Smooth muscle cell (in vitro differentiated cells): ENCODE data around the gene DPT. TPM values are rescaled to one million over a fixed set of nuclear protein-coding genes. Genes with fewer than 3 reads are reported as not detected.

Source experiments
- DNase-seq: peaks from one replicate; lab custom pipeline; 2025; ENCODE audit not compliant: unreplicated experiment; lab: John Stamatoyannopoulos, UW
- H2AFZ ChIP-seq: fragments of 200-600 bp; sonication (generic); 2 replicates; pipeline ENCODE4 v1.6.0; 2016; ENCODE audit warnings: antibody characterized with exemption, low read depth, mild to moderate bottlenecking
- H3F3A ChIP-seq: fragments of 200-600 bp; sonication (generic); 2 replicates; pipeline ENCODE4 v1.6.0; 2017; ENCODE audit warnings: antibody characterized with exemption, low read depth
- H3K27ac ChIP-seq: fragments of 200-600 bp; sonication (generic); 2 replicates; pipeline ENCODE4 v1.5.1; 2016; ENCODE audit warnings: low read depth, mild to moderate bottlenecking
- H3K27me3 ChIP-seq: fragments of 200-600 bp; sonication (generic); 2 replicates; pipeline ENCODE4 v1.6.1; 2016; ENCODE audit warnings: low read depth, mild to moderate bottlenecking
- H3K36me3 ChIP-seq: fragments of 200-600 bp; sonication (generic); 2 replicates; pipeline ENCODE4 v1.5.1; 2016; ENCODE audit warnings: low read depth
- H3K4me1 ChIP-seq: fragments of 200-600 bp; sonication (generic); 2 replicates; pipeline ENCODE4 v1.5.1; 2016; ENCODE audit warnings: low read depth
- H3K4me2 ChIP-seq: fragments of 200-600 bp; sonication (generic); 2 replicates; pipeline ENCODE4 v1.6.0; 2016; ENCODE audit warnings: mild to moderate bottlenecking
- H3K4me3 ChIP-seq: fragments of 200-600 bp; sonication (generic); 2 replicates; pipeline ENCODE4 v1.5.1; 2016; ENCODE audit warnings: mild to moderate bottlenecking
- H3K79me2 ChIP-seq: fragments of 200-600 bp; sonication (generic); 2 replicates; pipeline ENCODE4 v1.6.0; 2016; ENCODE audit warnings: low read depth, mild to moderate bottlenecking
- H3K9ac ChIP-seq: fragments of 200-600 bp; sonication (generic); 2 replicates; pipeline ENCODE4 v1.6.0; 2016; ENCODE audit warnings: low read depth
- H3K9me3 ChIP-seq: fragments of 200-600 bp; sonication (generic); replicated peaks from 2 replicates; pipeline ENCODE4 v1.5.1; 2016; ENCODE audit warnings: low read depth
- H4K20me1 ChIP-seq: fragments of 200-600 bp; sonication (generic); 2 replicates; pipeline ENCODE4 v1.6.0; 2016; ENCODE audit warnings: low read depth
- WGBS: methylation state at CpG from one replicate; pipeline ENCODE4 v1.1.7; 2016; ENCODE audit warnings: low lambda C conversion rate; 5-methylcytosine and 5-hydroxymethylcytosine counted together
- polyA plus RNA-seq: library from polyadenylated mRNA; unstranded; fragments of >200 nt; fragmentation: Nextera tagmentation; extraction: Ambion mirVana; gene quantifications from 2 replicates; pipeline ENCODE4 v1.2.1, GENCODE V29; 2016
- total RNA-seq: library from RNA; depleted of rRNA; stranded (reverse); fragments of >200 nt; gene quantifications from 2 replicates; pipeline ENCODE4 v1.2.3, GENCODE V29; 2014
- TF ChIP-seq, protein P1 (sequence below): fragments of 200-600 bp; sonication (generic); IDR thresholded peaks from 2 replicates; pipeline ENCODE4 v1.5.1; 2017; ENCODE audit warnings: borderline replicate concordance, mild to moderate bottlenecking, antibody characterized with exemption; ENCODE audit not compliant: insufficient read depth, poor library complexity, severe bottlenecking

The DPT gene
- 3.1 and 7.7 TPM in 2 replicates for total RNA-seq
- 13.1 and 13.4 TPM in 2 replicates for polyA plus RNA-seq

- DNase-seq, result no peak
- Histone ChIP-seq H3K4me3 (no peak within 1 kb of the TSS), H3K4me1 (no peaks in the 10 kb centered on the region), H4K20me1 (no peaks in the 10 kb centered on the region), H3K36me3 (no peaks in the 10 kb centered on the region), H2AFZ (no peak within 1 kb of the TSS), H3K9me3 (no peaks in the 10 kb centered on the region), H3K9ac (no peak within 1 kb of the TSS), H3K27ac (no peak within 1 kb of the TSS), H3K79me2 (no peaks in the 10 kb centered on the region), H3F3A (no peaks in the 10 kb centered on the region), H3K27me3 (no peaks in the 10 kb centered on the region), H3K4me2 (peak within 1 kb of the TSS; percentile 33)
- TF ChIP-seq, protein P1, sequence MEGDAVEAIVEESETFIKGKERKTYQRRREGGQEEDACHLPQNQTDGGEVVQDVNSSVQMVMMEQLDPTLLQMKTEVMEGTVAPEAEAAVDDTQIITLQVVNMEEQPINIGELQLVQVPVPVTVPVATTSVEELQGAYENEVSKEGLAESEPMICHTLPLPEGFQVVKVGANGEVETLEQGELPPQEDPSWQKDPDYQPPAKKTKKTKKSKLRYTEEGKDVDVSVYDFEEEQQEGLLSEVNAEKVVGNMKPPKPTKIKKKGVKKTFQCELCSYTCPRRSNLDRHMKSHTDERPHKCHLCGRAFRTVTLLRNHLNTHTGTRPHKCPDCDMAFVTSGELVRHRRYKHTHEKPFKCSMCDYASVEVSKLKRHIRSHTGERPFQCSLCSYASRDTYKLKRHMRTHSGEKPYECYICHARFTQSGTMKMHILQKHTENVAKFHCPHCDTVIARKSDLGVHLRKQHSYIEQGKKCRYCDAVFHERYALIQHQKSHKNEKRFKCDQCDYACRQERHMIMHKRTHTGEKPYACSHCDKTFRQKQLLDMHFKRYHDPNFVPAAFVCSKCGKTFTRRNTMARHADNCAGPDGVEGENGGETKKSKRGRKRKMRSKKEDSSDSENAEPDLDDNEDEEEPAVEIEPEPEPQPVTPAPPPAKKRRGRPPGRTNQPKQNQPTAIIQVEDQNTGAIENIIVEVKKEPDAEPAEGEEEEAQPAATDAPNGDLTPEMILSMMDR, result no peak
- 68% methylated on average over 14 of the region's 14 CpGs for WGBS
Observed at GRCh38 chr1:168728473-168729404, at the start of gene DPT. TSS of gene DPT (minus strand) at chr1:168729206. CDS start at chr1:168729174, 32 bp downstream.

DNA sequence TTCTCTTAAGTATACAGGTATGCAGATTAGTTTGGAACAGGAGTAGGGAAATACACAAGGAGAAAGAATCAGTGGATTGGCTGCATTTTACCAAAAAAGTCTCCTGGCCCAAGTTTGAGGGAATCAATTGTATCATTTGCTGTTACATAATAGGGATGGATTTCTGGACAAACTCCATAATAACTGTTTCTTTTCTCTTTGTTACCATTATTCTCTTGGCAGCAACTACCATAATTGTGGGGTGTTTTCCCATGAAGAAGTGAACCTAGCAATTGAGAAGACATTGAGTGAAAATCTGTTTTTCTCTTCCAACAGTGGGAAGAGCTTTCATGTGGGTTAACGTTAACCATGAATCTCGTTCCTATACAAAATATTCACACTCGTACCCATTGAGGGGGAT is 46.4 kb upstream of the DPT start:
- H3K9me3 ChIP-seq, result no peaks in the 10 kb centered on the region
- DNase-seq, result no peak
- TF ChIP-seq, protein P1, result no peak
- 87% methylated on average over 3 of the region's 3 CpGs for WGBS
- no peak overlapping the region for H3K4me3 ChIP-seq
- H3K79me2 ChIP-seq, result no peaks in the 10 kb centered on the region
- no peak overlapping the region for H3K4me2 ChIP-seq
- no peak overlapping the region for H2AFZ ChIP-seq
- H3K27ac ChIP-seq, result no peak overlapping the region
- no peaks in the 10 kb centered on the region for H3K36me3 ChIP-seq
- H3K27me3 ChIP-seq, result no peaks in the 10 kb centered on the region
- H3K9ac ChIP-seq, result no peak overlapping the region
- no peaks in the 10 kb centered on the region for H4K20me1 ChIP-seq
- H3F3A ChIP-seq, result peaks cover 4% of the 10 kb centered on the region
- H3K4me1 ChIP-seq, result peaks cover 9% of the 10 kb centered on the region

- Histone ChIP-seq H3K79me2 (no peaks in the 10 kb centered on the region), H3K4me3 (no peak overlapping the region), H4K20me1 (no peaks in the 10 kb centered on the region), H3K4me2 (peak overlapping the region; percentile 62), H2AFZ (peak overlapping the region; percentile 4), H3K27ac (peak overlapping the region; percentile 45), H3F3A (peaks cover 4% of the 10 kb centered on the region), H3K27me3 (no peaks in the 10 kb centered on the region), H3K4me1 (peaks cover 9% of the 10 kb centered on the region), H3K9ac (no peak overlapping the region), H3K36me3 (no peaks in the 10 kb centered on the region), H3K9me3 (no peaks in the 10 kb centered on the region)
- DNase-seq, result no peak
- 6% methylated on average over 1 of the region's 1 CpG for WGBS
- TF ChIP-seq, protein P1, result no peak
Observed at GRCh38 chr1:168774241-168774640, 45.2 kb upstream of the DPT start.
